Thoracic aorta (tissue), 2 donors: ENCODE results near the gene NT5DC1. TPM values are rescaled to one million over a fixed set of nuclear protein-coding genes. Genes with fewer than 3 reads are reported as not detected.

Experiments used
- ATAC-seq: fragments of 150-250 bp; one replicate; pipeline ENCODE4 v1.8.0; 2017; ENCODE audit warnings: low read depth; ENCODE audit not compliant: insufficient number of reproducible peaks, low FRiP score
- DNase-seq: peaks from one replicate; pipeline ENCODE4 v3.0.0-alpha.2; 2020; ENCODE audit warnings: low spot score
- H3K27ac ChIP-seq, 2 donors: fragments of 200-600 bp; sonication (generic); 1 replicate in 1 of 2; 2 replicates in 1 of 2; pipeline ENCODE4 v1.5.1; 2016; ENCODE audit warnings: mild to moderate bottlenecking in 2 of 2, moderate library complexity in 2 of 2
- H3K27me3 ChIP-seq: fragments of 200-600 bp; sonication (generic); replicated peaks from 2 replicates; pipeline ENCODE4 v1.6.0; 2016; ENCODE audit warnings: mild to moderate bottlenecking; ENCODE audit not compliant: insufficient read depth
- H3K36me3 ChIP-seq: fragments of 200-600 bp; sonication (generic); one replicate; pipeline ENCODE4 v1.5.1; 2016
- H3K4me1 ChIP-seq, 2 donors: fragments of 200-600 bp; sonication (generic); 1 replicate in 1 of 2; 2 replicates in 1 of 2; pipeline versions ENCODE4 v1.5.1 to v1.6.0; 2016; ENCODE audit warnings: low read depth in 2 of 2, mild to moderate bottlenecking in 1 of 2; ENCODE audit not compliant: control insufficient read depth in 1 of 2
- H3K4me3 ChIP-seq: fragments of 200-600 bp; sonication (generic); 2 replicates; pipeline ENCODE4 v1.5.1; 2016; ENCODE audit warnings: mild to moderate bottlenecking
- H3K9me3 ChIP-seq: fragments of 200-600 bp; sonication (generic); 2 replicates; pipeline ENCODE4 v1.5.1; 2016
- total RNA-seq, 2 donors: library from RNA; depleted of rRNA; stranded (reverse); fragments of >200 nt; gene quantifications; one replicate each; pipeline versions ENCODE4 v1.1.0 to v1.2.3, GENCODE V29; 2016
- TF ChIP-seq, protein P1 (sequence below): fragments of 200-600 bp; sonication (generic); IDR thresholded peaks from one replicate; pipeline ENCODE4 v1.5.1; 2019; ENCODE audit warnings: antibody characterized with exemption

The NT5DC1 gene
- total RNA-seq, 2 donors from 2014 or later: 15.4 to 25.0 TPM

DNA sequence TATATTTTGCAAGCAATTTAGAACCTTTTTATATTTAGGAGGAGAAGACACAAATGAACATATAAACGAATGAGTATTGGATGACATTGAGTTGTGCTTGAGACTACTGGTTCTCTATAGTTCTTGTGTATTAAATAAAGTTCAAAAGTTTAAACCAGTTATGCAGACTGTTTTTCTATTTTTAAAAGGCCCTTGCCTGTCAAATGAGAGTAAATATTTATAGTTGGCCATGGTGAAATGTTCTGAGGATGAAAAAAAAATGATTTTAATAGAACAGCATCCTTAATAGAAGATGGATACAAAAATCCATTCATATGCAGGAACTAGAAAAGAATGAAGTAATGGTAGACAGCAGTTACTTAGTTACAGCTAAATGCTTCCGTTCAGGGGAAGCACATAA is 88.8 kb downstream of the NT5DC1 start:
- Histone ChIP-seq H3K27me3 (no peaks in the 10 kb centered on the region), H3K36me3 (no peaks in the 10 kb centered on the region), H3K4me1 (peaks cover 14 to 28% of the 10 kb centered on the region in 2 donors), H3K4me3 (no peak overlapping the region), H3K9me3 (no peaks in the 10 kb centered on the region), H3K27ac (no peak overlapping the region)
- ATAC-seq (no peak), DNase-seq (no peak)
- TF ChIP-seq, protein P1, sequence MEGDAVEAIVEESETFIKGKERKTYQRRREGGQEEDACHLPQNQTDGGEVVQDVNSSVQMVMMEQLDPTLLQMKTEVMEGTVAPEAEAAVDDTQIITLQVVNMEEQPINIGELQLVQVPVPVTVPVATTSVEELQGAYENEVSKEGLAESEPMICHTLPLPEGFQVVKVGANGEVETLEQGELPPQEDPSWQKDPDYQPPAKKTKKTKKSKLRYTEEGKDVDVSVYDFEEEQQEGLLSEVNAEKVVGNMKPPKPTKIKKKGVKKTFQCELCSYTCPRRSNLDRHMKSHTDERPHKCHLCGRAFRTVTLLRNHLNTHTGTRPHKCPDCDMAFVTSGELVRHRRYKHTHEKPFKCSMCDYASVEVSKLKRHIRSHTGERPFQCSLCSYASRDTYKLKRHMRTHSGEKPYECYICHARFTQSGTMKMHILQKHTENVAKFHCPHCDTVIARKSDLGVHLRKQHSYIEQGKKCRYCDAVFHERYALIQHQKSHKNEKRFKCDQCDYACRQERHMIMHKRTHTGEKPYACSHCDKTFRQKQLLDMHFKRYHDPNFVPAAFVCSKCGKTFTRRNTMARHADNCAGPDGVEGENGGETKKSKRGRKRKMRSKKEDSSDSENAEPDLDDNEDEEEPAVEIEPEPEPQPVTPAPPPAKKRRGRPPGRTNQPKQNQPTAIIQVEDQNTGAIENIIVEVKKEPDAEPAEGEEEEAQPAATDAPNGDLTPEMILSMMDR: no peak

DNA sequence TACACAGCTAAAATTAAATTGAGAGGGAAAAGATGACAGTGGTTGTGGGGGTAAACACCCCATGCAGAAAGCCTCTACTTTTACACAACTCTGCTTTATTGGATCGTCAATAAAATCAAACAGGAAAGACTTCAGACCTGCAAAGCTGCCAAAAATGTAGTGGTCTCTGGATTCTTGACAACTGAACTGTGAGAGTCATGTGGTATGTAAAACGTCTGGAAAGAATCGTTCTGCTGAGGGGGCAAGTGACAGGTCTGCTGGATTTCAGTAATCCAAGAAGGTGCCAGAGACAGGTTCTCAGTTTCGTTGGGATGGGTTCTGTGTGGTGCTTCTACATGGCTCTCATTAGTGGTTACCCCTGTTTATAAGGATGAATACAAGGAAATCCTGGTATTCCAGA is 89.9 kb downstream of the NT5DC1 start:
- TF ChIP-seq, protein P1: no peak
- peaks cover 14 to 28% of the 10 kb centered on the region in 2 donors for H3K4me1 ChIP-seq
- no peak for DNase-seq
- ATAC-seq: no peak
- no peak overlapping the region for H3K4me3 ChIP-seq
- no peaks in the 10 kb centered on the region for H3K9me3 ChIP-seq
- H3K27ac ChIP-seq: no peak overlapping the region
- H3K27me3 ChIP-seq: no peaks in the 10 kb centered on the region
- no peaks in the 10 kb centered on the region for H3K36me3 ChIP-seq

DNA sequence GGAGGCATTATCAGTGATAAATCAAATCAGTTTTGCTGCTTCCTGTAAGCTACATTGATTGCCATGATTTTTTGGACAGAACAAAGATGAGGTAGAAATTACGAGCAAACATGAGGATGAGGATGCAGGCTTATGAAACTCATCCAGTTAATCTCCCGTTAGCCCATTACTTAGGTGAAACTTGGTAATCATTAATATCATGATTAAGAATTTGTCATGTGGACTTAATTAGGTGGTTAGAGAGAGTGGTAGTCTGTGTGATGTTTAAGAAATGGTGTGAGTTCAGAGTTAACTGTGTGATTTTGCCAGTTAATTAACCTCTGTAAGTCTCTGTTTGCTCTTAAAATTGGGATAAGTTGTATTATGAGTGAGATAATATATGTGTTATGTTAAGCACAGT is 91.2 kb downstream of the NT5DC1 start:
- Histone ChIP-seq H3K4me3 (no peak overlapping the region), H3K27ac (no peak overlapping the region), H3K36me3 (no peaks in the 10 kb centered on the region), H3K9me3 (no peaks in the 10 kb centered on the region), H3K4me1 (peaks cover 14 to 28% of the 10 kb centered on the region in 2 donors), H3K27me3 (no peaks in the 10 kb centered on the region)
- DNase-seq (no peak), ATAC-seq (no peak)
- TF ChIP-seq, protein P1: no peak

DNA sequence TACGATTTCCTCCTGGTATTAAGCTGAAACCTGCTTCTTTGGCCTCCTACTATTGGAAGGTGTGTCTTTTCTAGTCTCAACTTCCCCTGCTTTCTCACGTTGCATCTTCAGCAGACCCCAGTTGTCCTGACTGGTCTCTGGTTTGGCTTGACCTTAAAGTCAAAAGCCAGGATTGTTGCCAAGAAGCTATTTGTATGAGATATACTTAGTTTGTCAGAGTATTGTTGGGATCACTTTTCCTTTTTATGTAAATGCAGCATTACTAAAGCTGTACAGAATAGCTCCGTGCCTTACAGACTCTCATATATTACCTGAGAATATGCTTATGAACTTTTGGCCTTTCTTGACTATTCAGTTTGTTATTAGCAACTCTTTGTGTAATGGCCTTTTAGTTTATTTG is 92.1 kb downstream of the NT5DC1 start:
- TF ChIP-seq, protein P1: no peak
- Histone ChIP-seq H3K27ac (no peak overlapping the region), H3K4me3 (no peak overlapping the region), H3K36me3 (no peaks in the 10 kb centered on the region), H3K9me3 (no peaks in the 10 kb centered on the region), H3K4me1 (peaks cover 14 to 28% of the 10 kb centered on the region in 2 donors), H3K27me3 (no peaks in the 10 kb centered on the region)
- ATAC-seq (no peak), DNase-seq (no peak)

DNA sequence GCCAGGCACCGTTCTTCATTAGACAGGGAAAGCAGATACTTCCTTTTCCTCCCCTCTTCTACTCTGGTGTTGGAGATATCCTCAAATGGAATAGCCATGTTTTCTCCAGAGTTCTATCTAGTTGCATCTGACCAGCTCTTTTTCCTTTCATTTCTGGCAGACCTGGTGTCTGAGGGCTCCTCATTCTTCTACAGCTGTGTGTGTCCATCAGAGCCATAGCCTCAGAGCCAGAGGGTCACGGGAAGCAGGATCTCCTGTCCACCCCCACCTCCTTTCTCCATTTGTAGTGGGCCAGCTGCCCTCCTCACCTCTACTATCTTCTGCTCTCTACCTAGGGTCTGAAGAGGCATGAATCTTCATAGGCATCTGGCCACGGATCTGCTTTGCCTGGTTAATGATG is 96.2 kb downstream of the NT5DC1 start:
- H3K27ac ChIP-seq: no peak overlapping the region
- peaks cover 6 to 12% of the 10 kb centered on the region in 2 donors for H3K4me1 ChIP-seq
- TF ChIP-seq, protein P1: no peak
- DNase-seq (no peak), ATAC-seq (no peak)
- H3K4me3 ChIP-seq: no peak overlapping the region
- H3K36me3 ChIP-seq: no peaks in the 10 kb centered on the region
- no peaks in the 10 kb centered on the region for H3K9me3 ChIP-seq
- H3K27me3 ChIP-seq: no peaks in the 10 kb centered on the region
